Heart left ventricle (tissue), 16 donors: ENCODE measurements around the gene DNAJC11. TPM values are rescaled to one million over a fixed set of nuclear protein-coding genes. Genes with fewer than 3 reads are reported as not detected.

Source experiments
- ATAC-seq, 4 donors: fragments of 200-7000 bp; cut with Tn5 transposase; one replicate each; pipeline ENCODE4 v1.9.1; 2020 to 2022; ENCODE audit warnings: moderate library complexity in 4 of 4, mild to moderate bottlenecking in 3 of 4, moderate number of reproducible peaks in 1 of 4
- DNase-seq, 5 donors: peaks; one replicate each; pipeline ENCODE4 v3.0.0-alpha.2; 2020
- H3K27ac ChIP-seq, 12 donors: fragments of 200-600 bp; sonication (generic) in 4 of 12; one replicate each; pipeline versions ENCODE4 v1.5.0 to v1.8.0; 2016 to 2022; ENCODE audit warnings: mild to moderate bottlenecking in 2 of 12
- H3K27me3 ChIP-seq, 9 donors: fragments of 200-600 bp; sonication (generic) in 2 of 9; one replicate each; pipeline versions ENCODE4 v1.5.1 to v1.8.0; 2016 to 2022; ENCODE audit warnings: mild to moderate bottlenecking in 3 of 9
- H3K36me3 ChIP-seq, 9 donors: fragments of 200-600 bp; sonication (generic) in 2 of 9; one replicate each; pipeline versions ENCODE4 v1.5.0 to v1.8.0; 2018 to 2022; ENCODE audit warnings: mild to moderate bottlenecking in 2 of 9
- H3K4me1 ChIP-seq, 12 donors: fragments of 200-600 bp; sonication (generic) in 4 of 12; one replicate each; pipeline versions ENCODE4 v1.5.0 to v1.8.0; 2016 to 2022; ENCODE audit warnings: mild to moderate bottlenecking in 3 of 12
- H3K4me3 ChIP-seq, 12 donors: fragments of 200-600 bp; sonication (generic) in 4 of 12; one replicate each; pipeline versions ENCODE4 v1.5.0 to v1.8.0; 2017 to 2022; ENCODE audit warnings: mild to moderate bottlenecking in 9 of 12, moderate library complexity in 4 of 12
- H3K9me3 ChIP-seq, 12 donors: fragments of 200-600 bp; sonication (generic) in 4 of 12; one replicate each; pipeline versions ENCODE4 v1.5.0 to v1.8.0; 2016 to 2022; ENCODE audit warnings: mild to moderate bottlenecking in 1 of 12
- CTCF ChIP-seq, 12 donors: fragments of 200-600 bp; sonication (generic) in 4 of 12; IDR thresholded peaks; one replicate each; pipeline versions ENCODE4 v1.5.0 to v1.8.0; 2018 to 2022; ENCODE audit warnings: antibody characterized with exemption in 12 of 12, mild to moderate bottlenecking in 5 of 12
- POLR2A ChIP-seq, 2 donors: fragments of 450-650 bp; IDR thresholded peaks; one replicate each; pipeline ENCODE4 v1.6.1; 2017; ENCODE audit warnings: antibody characterized with exemption in 2 of 2, mild to moderate bottlenecking in 2 of 2, moderate library complexity in 2 of 2
- WGBS, 4 donors: extraction: QIAGEN DNeasy Blood & Tissue Kit in 2 of 4; methylation state at CpG; one replicate each; pipeline versions ENCODE4 v1.1.5 to v1.1.7; 2013 to 2018; 5-methylcytosine and 5-hydroxymethylcytosine counted together
- intact Hi-C, 10 donors: fragments of 100-400 bp; cut with DNase I; formaldehyde crosslinking; loops; one replicate each; pipeline versions ENCODE4 v1.11.1 to v1.14.2; 2022
- polyA plus RNA-seq, 2 donors: library from polyadenylated mRNA; stranded (reverse); fragments of 200-250 nt; gene quantifications; one replicate each; pipeline ENCODE4 v1.2.3, GENCODE V29; 2013
- total RNA-seq, 9 donors: library from RNA; depleted of rRNA in 2 of 9; stranded (reverse); fragments of >200 nt in 2 of 9; fragmentation: NEBNext Ultra II Directional in 3 of 9; extraction: Animal tissue kit (Norgen Biotek cat#: 25700) in 3 of 9; gene quantifications; one replicate each; pipeline versions ENCODE4 v1.1.0 to v1.2.4, GENCODE V29; 2016 to 2023
- donor health status: ischemic (EF 13 %, LVEDD 7.1; RV severe dilation, severe dysfunction).
- donor health status: healthy with polysubstance abuse.
- donor health status: DM: no; HTN: yes; CAD: no.
- donor health status: DM: no; HTN: no; CAD: no.
- donor health status: ischemic (EF 25% LVEDD 6.9; RV normal size, moderate dysfunction).
- donor health status: ischemic (EF 25% LVEDD 5.7; RV mildly dilated, moderate dysfunction).
- donor health status: healthy.
- donor health status: DM: yes; HTN: yes; CAD: no.
- donor health status: ischemic (EF 35%, LVEDD 5.7; RV mildly dilated, moderate dysfunction).
- donor health status: nonischemic (EF 11% LVEDD 7.7; RV severe dilation, severe dysfunction).
- donor health status: DM: yes; HTN: yes; CAD: no.
- donor health status: PGD.
- donor health status: ischemic (EF 29% LVEDD 5.4; RV normal size, mild dysfunction).
- donor health status: nonischemic (EF 23%, LVEDD 6.1; RV moderate dilation, normal function).

DNAJC11 gene
- total and polyA plus RNA-seq, 11 donors: 42.4 to 67.4 (median 51.7) TPM

DNA sequence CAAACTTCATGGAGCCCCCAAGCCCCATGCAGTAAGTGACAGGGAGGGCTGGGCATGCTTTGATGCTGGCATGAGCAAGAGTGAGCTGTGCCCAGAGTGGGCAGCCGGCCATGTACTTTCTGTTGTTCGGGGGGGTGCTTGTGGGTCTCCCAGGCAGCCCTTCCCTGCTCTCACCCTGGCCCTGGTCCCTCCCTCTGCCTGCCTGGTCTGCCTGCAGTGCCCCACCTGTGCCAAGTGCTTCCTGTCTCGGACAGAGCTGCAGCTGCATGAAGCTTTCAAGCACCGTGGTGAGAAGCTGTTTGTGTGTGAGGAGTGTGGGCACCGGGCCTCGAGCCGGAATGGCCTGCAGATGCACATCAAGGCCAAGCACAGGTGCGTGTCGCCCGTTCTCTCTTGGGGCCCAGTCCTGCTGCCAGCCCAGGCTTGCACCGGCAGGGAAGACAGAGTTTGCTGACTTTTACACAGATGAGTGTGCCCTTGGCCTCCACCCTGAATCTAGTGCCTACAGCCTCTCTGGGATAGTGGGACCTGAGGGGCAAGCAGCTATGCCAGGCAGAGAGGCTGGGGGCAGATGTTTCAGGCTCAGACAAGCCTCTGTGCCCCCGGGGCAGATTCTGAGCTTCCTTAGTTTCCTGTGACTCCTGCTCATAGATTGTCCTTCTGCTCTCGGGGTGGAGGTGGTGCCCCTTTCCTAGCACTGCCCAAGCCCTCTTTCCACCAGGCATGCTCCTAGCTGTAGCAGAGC lies 114.2 kb downstream of the DNAJC11 start:
- H3K4me1 ChIP-seq: peaks cover 0 to 88% (median 50%) of the 10 kb centered on the region in 12 donors
- peaks cover 0 to 58% (median 46%) of the 10 kb centered on the region in 9 donors for H3K36me3 ChIP-seq
- H3K27ac ChIP-seq: peak overlapping the region in 9 of 12 donors; percentile 4 to 73 (median 46)
- DNase-seq (peak; percentile 79 to 91 (median 83)), ATAC-seq (peak; percentile 83 to 93 (median 88))
- intact Hi-C loops: no loop called here
- no peaks in the 10 kb centered on the region for H3K27me3 ChIP-seq
- no peaks in the 10 kb centered on the region for H3K9me3 ChIP-seq
- TF ChIP-seq CTCF (IDR thresholded peaks at IDR 0.05): no peak
- no peak for TF ChIP-seq POLR2A (IDR thresholded peaks at IDR 0.05)
- 42 to 67% (median 54%) methylated on average over 11 to 13 of the region's 13 CpGs for WGBS, 4 donors
- no peak overlapping the region for H3K4me3 ChIP-seq

GRCh38 chr1:6586404-6586816 lies 115.2 kb downstream of the DNAJC11 start:
- H3K27ac ChIP-seq: peak overlapping the region in 8 of 12 donors; percentile 19 to 73 (median 49)
- peaks cover 0 to 49% (median 38%) of the 10 kb centered on the region in 9 donors for H3K36me3 ChIP-seq
- H3K9me3 ChIP-seq: no peaks in the 10 kb centered on the region
- no peak overlapping the region for H3K4me3 ChIP-seq
- intact Hi-C loops: no loop called here
- no peaks in the 10 kb centered on the region for H3K27me3 ChIP-seq
- TF ChIP-seq CTCF (IDR thresholded peaks at IDR 0.05) (no peak), POLR2A (IDR thresholded peaks at IDR 0.05) (no peak)
- DNase-seq (peak in 1 of 5 donors; percentile 54), ATAC-seq (peak; percentile 8 to 14 (median 14))
- 61 to 95% (median 71%) methylated on average over 5 to 11 of the region's 11 CpGs; no CpG with 5 or more reads in 1 of the 4 donors for WGBS, 4 donors
- peaks cover 0 to 88% (median 49%) of the 10 kb centered on the region in 12 donors for H3K4me1 ChIP-seq

- Histone ChIP-seq H3K9me3 (no peaks in the 10 kb centered on the region), H3K4me3 (no peak overlapping the region), H3K27ac (peak overlapping the region in 3 of 12 donors; percentile 55 to 73 (median 58)), H3K27me3 (no peaks in the 10 kb centered on the region), H3K4me1 (peaks cover 2 to 88% (median 53%) of the 10 kb centered on the region in 12 donors), H3K36me3 (peaks cover 0 to 44% (median 35%) of the 10 kb centered on the region in 9 donors)
- no peak for TF ChIP-seq CTCF (IDR thresholded peaks at IDR 0.05)
- no peak for TF ChIP-seq POLR2A (IDR thresholded peaks at IDR 0.05)
- DNase-seq: no peak
- no peak for ATAC-seq
- intact Hi-C loops: no loop called here
- 69 to 89% (median 77%) methylated on average over 6 to 7 of the region's 7 CpGs for WGBS, 4 donors
Observed at GRCh38 chr1:6585841-6586240, 115.8 kb downstream of the DNAJC11 start.

DNA sequence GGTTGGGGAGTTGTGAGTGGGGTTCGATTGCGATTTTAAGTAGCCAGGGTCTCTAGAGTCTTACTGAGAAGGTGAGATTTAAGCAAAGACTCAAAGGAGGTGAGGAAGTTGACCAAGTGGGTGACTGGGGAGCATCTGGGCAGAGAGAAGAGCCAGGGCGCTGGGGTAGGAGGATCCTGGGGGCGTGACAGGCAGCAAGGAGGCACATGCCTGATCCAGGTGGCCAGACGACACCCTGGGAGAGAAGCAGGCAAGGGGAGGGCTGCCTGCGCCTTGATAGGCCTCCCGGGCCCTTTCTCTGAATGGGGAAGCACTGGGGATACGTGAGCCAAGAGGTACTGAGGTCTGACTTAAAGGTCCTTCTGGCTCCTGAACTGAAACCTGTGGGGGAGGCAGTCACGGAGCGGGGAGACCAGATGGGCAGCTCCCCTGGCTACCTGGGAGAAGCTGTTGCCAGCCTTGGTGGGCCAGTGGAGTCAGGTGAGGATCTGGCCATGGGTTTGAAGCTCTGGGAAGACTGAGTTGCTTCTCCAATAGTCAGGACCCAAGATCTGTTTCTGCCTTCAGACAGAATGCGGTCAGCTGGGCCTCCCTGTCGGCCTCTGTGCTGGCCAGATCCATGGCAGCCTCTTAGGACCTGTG lies 116.4 kb downstream of the DNAJC11 start:
- H3K9me3 ChIP-seq: no peaks in the 10 kb centered on the region
- peaks cover 6 to 89% (median 57%) of the 10 kb centered on the region in 12 donors for H3K4me1 ChIP-seq
- peaks cover 0 to 38% (median 28%) of the 10 kb centered on the region in 9 donors for H3K36me3 ChIP-seq
- WGBS, 4 donors: 80 to 88% (median 85%) methylated on average over 12 of the region's 12 CpGs
- H3K27me3 ChIP-seq: no peaks in the 10 kb centered on the region
- TF ChIP-seq CTCF (IDR thresholded peaks at IDR 0.05) (no peak), POLR2A (IDR thresholded peaks at IDR 0.05) (no peak)
- ATAC-seq: no peak
- no peak overlapping the region for H3K27ac ChIP-seq
- DNase-seq: no peak
- H3K4me3 ChIP-seq: no peak overlapping the region
- intact Hi-C loops: no loop called here
